H1 (cell line): ENCODE data around the gene BTG2. TPM values are rescaled to one million over a fixed set of nuclear protein-coding genes. Genes with fewer than 3 reads are reported as not detected.
A peak's percentile ranks its signal among the peaks of the same experiment; 100 is the strongest.

Source experiments
- CTCF ChIA-PET: fragments of 300-600 bp; sonication (Branson Sonifier 250); formaldehyde crosslinking; loops from one replicate; lab custom pipeline; 2021; ENCODE audit not compliant: partially characterized antibody; lab: Charles Lee
- POLR2A ChIA-PET: fragments of 300-600 bp; sonication (Branson Sonifier 250); formaldehyde crosslinking; loops from one replicate; lab custom pipeline; 2021; ENCODE audit warnings: inconsistent platforms; ENCODE audit not compliant: partially characterized antibody; lab: Charles Lee
- DNase-seq, 2 experiments: peaks; one replicate each; pipeline versions ENCODE4 v3.0.0 to v3.0.0-alpha.2; 2010 to 2022; ENCODE audit warnings: low spot score in 2 of 2, low read depth in 1 of 2, mixed read lengths in 1 of 2
- FAIRE-seq: peaks from 2 replicates; lab custom pipeline; 2011; peaks lifted over from hg19 to GRCh38; lab: Jason Lieb, UNC
- H2AFZ ChIP-seq: 2 replicates; pipeline ENCODE4 v1.8.1; 2012; ENCODE audit warnings: low read length, inconsistent platforms
- H2AK5ac ChIP-seq: 2 replicates; pipeline ENCODE4 v1.6.1; 2013; ENCODE audit warnings: low read depth, low read length
- H2BK120ac ChIP-seq: replicated peaks from 2 replicates; pipeline ENCODE3; 2013; ENCODE audit warnings: low read depth, low read length, inconsistent platforms
- H2BK12ac ChIP-seq: 2 replicates; pipeline ENCODE4 v1.6.1; 2013; ENCODE audit warnings: low read depth, low read length
- H2BK15ac ChIP-seq: 2 replicates; pipeline ENCODE4 v1.6.1; 2013; ENCODE audit warnings: low read length
- H2BK20ac ChIP-seq: 2 replicates; pipeline ENCODE4 v1.6.1; 2013; ENCODE audit warnings: low read length
- H2BK5ac ChIP-seq: 2 replicates; pipeline ENCODE4 v1.6.1; 2013; ENCODE audit warnings: low read depth, low read length
- H3K14ac ChIP-seq: 2 replicates; pipeline ENCODE4 v1.6.1; 2013; ENCODE audit warnings: inconsistent platforms; ENCODE audit not compliant: insufficient read length
- H3K18ac ChIP-seq: 2 replicates; pipeline ENCODE4 v1.6.1; 2013; ENCODE audit warnings: low read length; ENCODE audit errors: extremely low read depth
- H3K23ac ChIP-seq: 2 replicates; pipeline ENCODE4 v1.6.1; 2013; ENCODE audit warnings: inconsistent platforms; ENCODE audit not compliant: insufficient read length
- H3K23me2 ChIP-seq: 2 replicates; pipeline ENCODE4 v1.6.1; 2013; ENCODE audit warnings: low read depth, low read length
- H3K27ac ChIP-seq: 2 replicates; pipeline ENCODE4 v1.6.1; 2011; ENCODE audit warnings: low read depth, low read length, inconsistent platforms
- H3K27me3 ChIP-seq, 4 experiments: replicated peaks in 1 of 4; 1 replicate in 1 of 4; 2 replicates in 3 of 4; pipeline versions ENCODE4 v1.6.1 to v1.8.1; 2011 to 2013; ENCODE audit warnings: low read length in 3 of 4, mild to moderate bottlenecking in 3 of 4, inconsistent platforms in 2 of 4, mixed read lengths in 2 of 4, moderate library complexity in 1 of 4; ENCODE audit not compliant: control insufficient read depth in 3 of 4, insufficient read depth in 3 of 4; ENCODE audit errors: extremely low read depth in 1 of 4
- H3K36me3 ChIP-seq, 4 experiments: 2 replicates each; pipeline versions ENCODE4 v1.6.1 to v1.8.1; 2011 to 2013; ENCODE audit warnings: mild to moderate bottlenecking in 4 of 4, low read length in 3 of 4, moderate library complexity in 2 of 4, control low read depth in 1 of 4, inconsistent platforms in 1 of 4; ENCODE audit not compliant: insufficient read depth in 4 of 4, control insufficient read depth in 2 of 4
- H3K4ac ChIP-seq: replicated peaks from 2 replicates; pipeline ENCODE3; 2013; ENCODE audit warnings: low read length, low read depth, mixed read lengths, inconsistent platforms; ENCODE audit not compliant: insufficient read length
- H3K4me1 ChIP-seq, 4 experiments: replicated peaks in 1 of 4; 1 replicate in 1 of 4; 2 replicates in 3 of 4; pipeline versions ENCODE4 v1.6.1 to v1.8.1; 2011 to 2013; ENCODE audit warnings: low read length in 3 of 4, inconsistent platforms in 2 of 4, mixed read lengths in 1 of 4; ENCODE audit not compliant: insufficient read depth in 4 of 4, control insufficient read depth in 3 of 4
- H3K4me2 ChIP-seq, 2 experiments: 2 replicates each; pipeline versions ENCODE4 v1.6.1 to v1.8.1; 2011 to 2013; ENCODE audit warnings: low read depth in 2 of 2, low read length in 2 of 2, control low read depth in 1 of 2, inconsistent platforms in 1 of 2, mild to moderate bottlenecking in 1 of 2; ENCODE audit not compliant: insufficient read depth in 1 of 2
- H3K4me3 ChIP-seq, 4 experiments: fragments of 200-600, 300-600 bp in 1 of 4; sonication (generic), shearing (Covaris generic), sonication (Bioruptor Twin) in 1 of 4; 2 replicates each; pipeline versions ENCODE4 v1.5.1 to v1.8.1; 2011 to 2016; ENCODE audit warnings: low read length in 4 of 4, low read depth in 3 of 4, control low read depth in 2 of 4, inconsistent platforms in 2 of 4, mild to moderate bottlenecking in 2 of 4, mixed read lengths in 1 of 4, moderate library complexity in 1 of 4; ENCODE audit not compliant: insufficient read depth in 2 of 4; ENCODE audit errors: extremely low read depth in 1 of 4
- H3K56ac ChIP-seq: replicated peaks from 2 replicates; pipeline ENCODE3; 2013; ENCODE audit warnings: low read depth, mild to moderate bottlenecking, mixed read lengths, low read length, inconsistent platforms; ENCODE audit not compliant: insufficient read length
- H3K79me1 ChIP-seq: 2 replicates; pipeline ENCODE4 v1.6.1; 2013; ENCODE audit warnings: low read depth, low read length, control low read depth
- H3K79me2 ChIP-seq, 2 experiments: 2 replicates each; pipeline versions ENCODE4 v1.6.1 to v1.8.1; 2012 to 2013; ENCODE audit warnings: low read length in 2 of 2, mild to moderate bottlenecking in 2 of 2, inconsistent platforms in 1 of 2; ENCODE audit not compliant: insufficient read depth in 2 of 2, control insufficient read depth in 1 of 2
- H3K9ac ChIP-seq, 4 experiments: replicated peaks in 1 of 4; 1 replicate in 1 of 4; 2 replicates in 3 of 4; pipeline versions ENCODE4 v1.6.1 to v1.8.1; 2011 to 2013; ENCODE audit warnings: low read depth in 3 of 4, low read length in 3 of 4, control low read depth in 2 of 4, mild to moderate bottlenecking in 2 of 4, moderate library complexity in 2 of 4, inconsistent platforms in 1 of 4; ENCODE audit errors: extremely low read depth in 1 of 4
- H3K9me3 ChIP-seq, 2 experiments: 2 replicates each; pipeline versions ENCODE4 v1.6.1 to v1.8.1; 2012 to 2013; ENCODE audit warnings: mild to moderate bottlenecking in 2 of 2, moderate library complexity in 2 of 2, control low read depth in 1 of 2, inconsistent platforms in 1 of 2, low read depth in 1 of 2, low read length in 1 of 2, mixed read lengths in 1 of 2; ENCODE audit not compliant: insufficient read depth in 2 of 2
- H4K20me1 ChIP-seq, 2 experiments: replicated peaks in 1 of 2; 2 replicates each; pipeline versions ENCODE3 to v1.8.1; 2011 to 2013; ENCODE audit warnings: inconsistent platforms in 2 of 2, low read length in 2 of 2, mild to moderate bottlenecking in 1 of 2; ENCODE audit not compliant: insufficient read depth in 2 of 2, control insufficient read depth in 1 of 2
- H4K5ac ChIP-seq: 2 replicates; pipeline ENCODE4 v1.6.1; 2013; ENCODE audit warnings: low read length, low read depth, mixed read lengths, inconsistent platforms; ENCODE audit not compliant: insufficient read length
- H4K8ac ChIP-seq: 2 replicates; pipeline ENCODE4 v1.8.0; 2013; ENCODE audit warnings: mild to moderate bottlenecking, moderate library complexity, low read length, inconsistent platforms; ENCODE audit not compliant: insufficient read depth; ENCODE audit errors: extremely low read depth
- H4K91ac ChIP-seq: replicated peaks from 2 replicates; pipeline ENCODE3; 2013; ENCODE audit warnings: low read length, mixed read lengths, inconsistent platforms; ENCODE audit not compliant: insufficient read length
- ASH2L ChIP-seq: fragments of 200-600, 300-600 bp; sonication (generic); IDR thresholded peaks from one replicate; pipeline ENCODE4 v1.7.1; 2017; ENCODE audit warnings: low read length
- BRCA1 ChIP-seq: IDR thresholded peaks from 2 replicates; pipeline ENCODE4 v1.6.1; 2012; ENCODE audit warnings: low read depth, low read length, improper control_type of control experiment
- CEBPB ChIP-seq: IDR thresholded peaks from 2 replicates; pipeline ENCODE4 v1.6.1; 2012; ENCODE audit warnings: low read depth, low read length
- CHD1 ChIP-seq: IDR thresholded peaks from 2 replicates; pipeline ENCODE4 v1.6.1; 2012; ENCODE audit warnings: low read depth, low read length, improper control_type of control experiment
- E2F6 ChIP-seq: IDR thresholded peaks from 2 replicates; pipeline ENCODE4 v1.6.1; 2012; ENCODE audit warnings: inconsistent platforms
- EP300 ChIP-seq, 2 experiments: IDR thresholded peaks; 1 replicate in 1 of 2; 2 replicates in 1 of 2; pipeline ENCODE4 v1.6.1; 2011 to 2012; ENCODE audit warnings: low read depth in 2 of 2, low read length in 2 of 2, mild to moderate bottlenecking in 2 of 2, borderline replicate concordance in 1 of 2, inconsistent platforms in 1 of 2, moderate library complexity in 1 of 2
- GTF2F1 ChIP-seq: IDR thresholded peaks from 2 replicates; pipeline ENCODE4 v1.6.1; 2012; ENCODE audit warnings: low read depth, low read length, improper control_type of control experiment, borderline replicate concordance
- HDAC2 ChIP-seq, 2 experiments: fragments of 300-600 bp in 1 of 2; sonication (generic) in 1 of 2; IDR thresholded peaks; 2 replicates each; pipeline ENCODE4 v1.6.1; 2011 to 2012; ENCODE audit warnings: low read depth in 2 of 2, low read length in 2 of 2, mild to moderate bottlenecking in 2 of 2, moderate library complexity in 2 of 2, borderline replicate concordance in 1 of 2, inconsistent platforms in 1 of 2
- MAX ChIP-seq: IDR thresholded peaks from 2 replicates; pipeline ENCODE4 v1.6.1; 2012; ENCODE audit warnings: inconsistent platforms
- SIX5 ChIP-seq: IDR thresholded peaks from 2 replicates; pipeline ENCODE4 v1.6.1; 2011; ENCODE audit warnings: mild to moderate bottlenecking, low read depth, low read length
- SP1 ChIP-seq: IDR thresholded peaks from 2 replicates; pipeline ENCODE4 v1.6.1; 2011; ENCODE audit warnings: low read depth, low read length
- WGBS, 2 experiments: shearing (Covaris generic) in 1 of 2; methylation state at CpG; one replicate each; pipeline versions ENCODE4 v1.1.6 to v1.1.7; 2013 to 2015; ENCODE audit warnings: low lambda C conversion rate in 2 of 2, mixed read lengths in 2 of 2, inconsistent platforms in 1 of 2, low coverage in 1 of 2, missing lambda C conversion rate in 1 of 2; ENCODE audit not compliant: insufficient replicate concordance in 2 of 2, insufficient coverage in 1 of 2, insufficient read length in 1 of 2; ENCODE audit errors: extremely low coverage in 1 of 2, missing lambda C conversion rate in 1 of 2; 5-methylcytosine and 5-hydroxymethylcytosine counted together
- polyA plus RNA-seq, 7 experiments: library from polyadenylated mRNA; depleted of rRNA in 3 of 7; stranded (reverse) in 5 of 7; unstranded in 2 of 7; fragments of >200 nt in 5 of 7; fragments of 200-250 nt in 2 of 7; gene quantifications; 1 replicate in 5 of 7; 2 replicates in 1 of 7; 4 replicates in 1 of 7; pipeline versions ENCODE4 v1.2.1 to v1.2.3, GENCODE V29; 2011 to 2013; ENCODE audit warnings: missing spikeins in 2 of 7, mixed read lengths in 2 of 7
- total RNA-seq: library from RNA; stranded (reverse); fragmentation: NEBNext Ultra II Directional; extraction: Animal tissue kit (Norgen Biotek cat#: 25700); gene quantifications from 2 replicates; pipeline ENCODE4 v1.2.1, GENCODE V29; 2021

BTG2 gene
- total and polyA plus RNA-seq, 2 of the 8 experiments (the other 6 are each of a cell fraction or from before 2014, with no cell fraction given): 4.8 to 11.0 TPM

DNA sequence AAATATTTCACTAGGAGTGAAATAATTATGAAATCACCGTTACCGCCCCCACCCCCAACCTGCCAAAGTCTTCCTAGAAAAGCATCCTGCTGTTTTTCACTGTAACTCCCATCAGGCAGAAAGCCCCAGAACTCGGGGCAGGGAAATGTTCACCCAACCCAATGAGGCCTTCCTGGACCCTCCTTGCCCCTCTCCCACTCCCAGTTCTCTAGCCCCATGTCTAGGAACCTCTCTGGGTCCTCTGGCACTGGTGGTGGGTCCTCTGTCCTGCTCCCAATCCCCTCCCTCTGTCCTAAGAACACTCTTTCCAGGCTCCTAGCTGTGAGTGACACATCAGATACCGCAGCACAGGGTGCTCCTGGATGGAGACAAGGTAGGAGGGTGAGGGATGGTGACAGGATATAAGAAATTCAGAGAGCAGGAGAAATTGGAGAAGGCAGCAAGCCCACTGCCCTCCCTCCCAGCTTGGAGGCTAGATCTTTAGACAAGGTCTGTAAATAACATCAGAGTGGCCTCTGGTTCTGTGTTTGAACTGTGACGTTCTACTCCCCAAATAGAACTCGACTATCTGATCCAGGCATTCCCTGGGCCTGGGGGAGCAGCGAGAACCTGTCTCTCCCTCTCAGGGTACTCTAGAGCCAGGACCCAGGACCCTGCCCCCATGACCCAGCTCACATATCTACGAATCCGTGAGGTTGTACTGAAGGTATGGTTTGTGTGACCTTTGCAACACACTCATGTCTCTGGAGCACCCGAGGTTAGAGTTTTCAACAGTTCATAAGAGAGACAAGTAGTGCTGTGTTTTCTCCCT lies 23.3 kb upstream of the BTG2 start:
- no peak overlapping the region for H3K4me3 ChIP-seq
- no peak overlapping the region for H2BK5ac ChIP-seq
- H4K8ac ChIP-seq: no peak overlapping the region
- H2AFZ ChIP-seq: no peak overlapping the region
- no peak overlapping the region for H3K18ac ChIP-seq
- WGBS, 2 experiments: 85% methylated on average over 10 of the region's 10 CpGs; no CpG with 5 or more reads in 1 of the 2 experiments
- H3K23ac ChIP-seq: no peak overlapping the region
- no peak overlapping the region for H2BK120ac ChIP-seq
- DNase-seq: peak in 1 of 2 experiments; percentile 34
- 0 out of 2 replicates have a peak overlapping the region, but pooled peaks have one; percentile 13 for H2AK5ac ChIP-seq
- no peak overlapping the region for H3K14ac ChIP-seq
- H3K23me2 ChIP-seq: no peaks in the 10 kb centered on the region; the same call in 1 of the 2 replicates
- H3K4me2 ChIP-seq: no peak overlapping the region
- ChIA-PET CTCF (interaction anchor here (0.6 to 39.0 kb wide), 9 partner anchors 9 to 206 kb away, joined by 3 to 785 read pairs (median 4); no protein-coding TSS in a partner anchor), POLR2A (interaction anchor here (1.1 kb wide), 1 partner anchor 8 kb away, joined by 4 read pairs; no protein-coding TSS in a partner anchor)
- no peak overlapping the region for H3K9ac ChIP-seq
- no peak overlapping the region for H3K27ac ChIP-seq
- no peak overlapping the region for H2BK15ac ChIP-seq
- H4K5ac ChIP-seq: no peak overlapping the region
- no peak overlapping the region for H3K56ac ChIP-seq
- H3K79me1 ChIP-seq: no peaks in the 10 kb centered on the region
- no peak for FAIRE-seq
- H3K27me3 ChIP-seq: peaks cover 0 to 3% (median 1%) of the 10 kb centered on the region in 4 experiments; a peak in 3 of 7 replicates
- H3K36me3 ChIP-seq: no peaks in the 10 kb centered on the region
- peaks cover 2 to 13% (median 4%) of the 10 kb centered on the region in 4 experiments; a peak in 4 of 7 replicates for H3K4me1 ChIP-seq
- H2BK12ac ChIP-seq: no peak overlapping the region
- no peak overlapping the region for H2BK20ac ChIP-seq
- no peak overlapping the region for H4K91ac ChIP-seq
- no peaks in the 10 kb centered on the region for H3K79me2 ChIP-seq
- no peaks in the 10 kb centered on the region for H3K9me3 ChIP-seq
- H4K20me1 ChIP-seq: no peaks in the 10 kb centered on the region
- no peak overlapping the region for H3K4ac ChIP-seq
- no peak for TF ChIP-seq BRCA1
- no peak for TF ChIP-seq MAX
- TF ChIP-seq SIX5: no peak
- TF ChIP-seq EP300 (IDR thresholded peaks at IDR 0.05; ENCODE audit: borderline replicate concordance in 1 of 2, low read depth in 2 of 2, low read length in 2 of 2): no peak
- no peak for TF ChIP-seq E2F6
- no peak for TF ChIP-seq SP1
- TF ChIP-seq CEBPB: no peak
- no peak for TF ChIP-seq GTF2F1
- no peak for TF ChIP-seq CHD1
- TF ChIP-seq ASH2L: no peak
- no peak for TF ChIP-seq HDAC2 (IDR thresholded peaks at IDR 0.05; ENCODE audit: borderline replicate concordance in 1 of 2, low read depth in 2 of 2, low read length in 2 of 2)
